IPS-15b (cell line): ENCODE results near the gene NAPB.

Experiments used
- H3K27me3 ChIP-seq: one replicate; pipeline ENCODE4 v1.6.1; 2013; ENCODE audit warnings: low read length; ENCODE audit not compliant: control insufficient read depth, insufficient read depth
- H3K36me3 ChIP-seq: one replicate; pipeline ENCODE4 v1.6.1; 2013; ENCODE audit warnings: low read length; ENCODE audit not compliant: control insufficient read depth, insufficient read depth
- H3K4me1 ChIP-seq: one replicate; pipeline ENCODE4 v1.6.1; 2013; ENCODE audit warnings: mild to moderate bottlenecking, low read length; ENCODE audit not compliant: control insufficient read depth, insufficient read depth
- H3K4me3 ChIP-seq: one replicate; pipeline ENCODE4 v1.5.1; 2013; ENCODE audit warnings: low read depth, low read length
- H3K9ac ChIP-seq: one replicate; pipeline ENCODE4 v1.6.1; 2013; ENCODE audit warnings: low read depth, mild to moderate bottlenecking, low read length
- H3K9me3 ChIP-seq: one replicate; pipeline ENCODE4 v1.6.1; 2013; ENCODE audit warnings: mild to moderate bottlenecking, low read length; ENCODE audit not compliant: control insufficient read depth, insufficient read depth

The NAPB gene

DNA sequence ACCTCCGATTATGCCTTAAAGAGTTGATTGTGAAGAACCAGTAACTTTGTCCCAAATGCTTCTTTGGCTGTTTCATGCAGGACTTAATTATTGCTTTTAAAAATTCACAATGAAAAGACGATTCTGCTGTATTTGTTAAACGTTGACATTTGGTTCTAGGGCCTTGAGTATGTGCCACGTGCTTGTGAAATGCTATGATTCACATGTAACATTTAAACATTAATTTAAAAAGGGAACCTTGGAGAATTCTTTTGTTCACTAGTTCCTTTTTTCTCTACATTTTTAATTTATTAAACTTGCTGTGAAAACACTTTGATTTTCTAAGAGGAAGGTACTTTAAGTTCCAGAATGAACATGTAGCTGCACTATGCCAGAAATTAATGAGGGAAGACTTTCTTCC, 49.8 kb downstream of the NAPB start:
- Histone ChIP-seq H3K27me3 (no peaks in the 10 kb centered on the region), H3K36me3 (peaks cover 24% of the 10 kb centered on the region), H3K9me3 (no peaks in the 10 kb centered on the region), H3K4me3 (no peak overlapping the region), H3K9ac (no peak overlapping the region), H3K4me1 (no peaks in the 10 kb centered on the region)

DNA sequence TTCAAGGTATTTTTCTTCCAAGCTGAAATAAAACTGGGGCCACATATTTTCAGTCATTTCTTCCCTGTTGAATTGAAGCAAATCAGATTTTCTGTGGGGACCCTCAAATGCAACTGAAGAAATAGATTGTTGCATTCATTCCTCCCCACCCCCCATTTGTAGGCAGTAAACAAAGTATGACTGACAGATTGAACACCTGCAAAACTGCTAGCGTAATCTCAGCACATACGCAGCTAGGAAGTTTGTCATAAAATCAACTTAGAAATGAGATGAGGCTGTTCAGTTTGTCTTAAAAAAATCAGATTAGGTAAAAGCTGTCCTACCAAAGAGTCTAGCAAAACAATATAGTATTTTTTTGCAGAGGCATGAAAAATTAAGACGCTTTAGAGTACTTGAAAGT, 50.4 kb downstream of the NAPB start:
- Histone ChIP-seq H3K27me3 (no peaks in the 10 kb centered on the region), H3K9ac (no peak overlapping the region), H3K9me3 (no peaks in the 10 kb centered on the region), H3K36me3 (peaks cover 23% of the 10 kb centered on the region), H3K4me1 (no peaks in the 10 kb centered on the region), H3K4me3 (no peak overlapping the region)

DNA sequence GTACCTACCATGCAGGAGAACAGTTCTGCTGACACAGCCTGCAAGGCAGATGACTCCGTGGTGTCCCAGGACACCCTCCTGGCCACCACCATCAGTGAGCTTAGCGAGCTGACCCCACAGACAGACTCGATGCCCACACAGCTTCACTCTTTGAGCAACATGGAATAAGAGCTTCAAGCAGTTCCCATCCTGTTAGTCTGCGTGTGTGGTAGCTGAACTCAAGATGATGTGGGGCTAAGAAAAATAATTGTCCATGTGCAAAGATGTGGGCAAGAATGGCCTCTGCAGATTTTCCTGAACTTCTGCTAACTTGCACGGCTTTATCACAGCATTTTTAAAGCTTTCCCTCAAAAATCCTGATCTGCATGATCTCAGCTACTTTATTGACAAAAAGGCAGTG, 51.0 kb downstream of the NAPB start:
- Histone ChIP-seq H3K36me3 (peaks cover 19% of the 10 kb centered on the region), H3K9ac (no peak overlapping the region), H3K4me3 (no peak overlapping the region), H3K9me3 (no peaks in the 10 kb centered on the region), H3K4me1 (no peaks in the 10 kb centered on the region), H3K27me3 (no peaks in the 10 kb centered on the region)

DNA sequence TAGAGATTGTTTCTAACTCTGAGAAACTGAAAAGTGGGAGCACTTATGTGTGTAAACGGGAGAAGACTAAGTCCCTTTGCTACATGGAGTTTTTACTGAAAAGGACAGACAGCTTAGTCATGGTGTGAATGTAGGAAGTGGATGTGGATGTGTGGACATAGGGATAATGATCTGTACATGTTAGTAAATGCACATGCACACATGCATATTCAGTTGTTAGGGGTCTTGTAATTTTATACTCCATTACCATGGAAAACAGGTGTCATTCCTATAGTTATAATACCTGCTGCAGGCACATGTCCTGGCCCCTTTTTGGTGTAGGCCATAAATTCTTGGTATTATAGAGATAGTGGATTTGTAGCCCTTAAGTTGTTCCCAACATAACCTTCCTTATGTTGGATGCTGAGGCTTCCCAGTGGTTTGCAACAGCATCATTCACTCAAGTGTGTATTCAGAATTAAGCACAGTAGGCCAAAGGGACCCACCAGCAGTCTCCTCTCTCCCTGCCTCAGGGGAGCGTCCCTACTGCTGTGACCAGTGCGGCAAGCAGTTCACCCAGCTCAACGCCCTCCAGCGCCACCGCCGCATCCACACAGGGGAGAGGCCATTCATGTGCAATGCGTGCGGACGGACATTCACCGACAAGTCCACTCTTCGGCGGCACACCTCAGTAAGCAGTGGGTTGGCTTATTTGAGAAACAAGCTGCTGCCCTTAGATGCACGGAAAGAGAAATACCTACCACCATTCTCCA, 52.0 kb downstream of the NAPB start:
- Histone ChIP-seq H3K9me3 (no peaks in the 10 kb centered on the region), H3K36me3 (peaks cover 19% of the 10 kb centered on the region), H3K9ac (no peak overlapping the region), H3K27me3 (no peaks in the 10 kb centered on the region), H3K4me3 (no peak overlapping the region), H3K4me1 (no peaks in the 10 kb centered on the region)

DNA sequence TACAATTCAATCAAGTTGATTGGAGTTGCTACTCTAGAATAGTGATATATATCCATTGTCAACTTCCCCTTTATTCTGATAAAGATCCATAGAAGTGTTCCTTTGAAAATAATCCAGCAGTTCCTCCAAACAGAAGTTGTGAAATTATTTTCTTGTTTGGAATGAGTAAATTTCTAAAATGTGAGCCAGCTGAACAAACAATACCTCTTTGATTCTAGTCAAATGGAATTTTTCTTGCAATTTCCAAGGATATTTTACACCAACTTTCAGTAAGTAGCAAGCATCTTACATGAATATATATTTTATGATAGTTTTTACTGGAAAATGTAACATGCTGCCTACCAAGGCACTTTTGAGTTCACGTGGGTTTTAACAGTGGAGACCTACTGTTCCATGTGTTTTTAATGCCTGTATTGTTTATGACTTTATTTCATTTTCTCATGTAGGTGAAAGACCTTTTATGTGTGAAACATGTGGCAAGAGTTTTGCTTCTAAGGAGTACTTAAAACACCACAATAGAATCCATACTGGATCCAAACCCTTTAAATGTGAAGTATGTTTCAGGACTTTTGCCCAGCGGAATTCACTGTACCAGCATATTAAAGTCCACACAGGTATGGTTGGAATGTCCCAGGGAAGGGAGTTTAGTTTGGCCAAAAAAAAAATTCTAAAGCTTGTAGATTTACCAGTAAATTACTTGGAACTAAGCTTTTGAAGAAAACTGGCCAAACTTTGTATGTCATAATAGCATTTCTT, 52.8 kb downstream of the NAPB start:
- Histone ChIP-seq H3K9ac (no peak overlapping the region), H3K27me3 (no peaks in the 10 kb centered on the region), H3K4me1 (no peaks in the 10 kb centered on the region), H3K4me3 (no peak overlapping the region), H3K9me3 (no peaks in the 10 kb centered on the region), H3K36me3 (peaks cover 14% of the 10 kb centered on the region)

DNA sequence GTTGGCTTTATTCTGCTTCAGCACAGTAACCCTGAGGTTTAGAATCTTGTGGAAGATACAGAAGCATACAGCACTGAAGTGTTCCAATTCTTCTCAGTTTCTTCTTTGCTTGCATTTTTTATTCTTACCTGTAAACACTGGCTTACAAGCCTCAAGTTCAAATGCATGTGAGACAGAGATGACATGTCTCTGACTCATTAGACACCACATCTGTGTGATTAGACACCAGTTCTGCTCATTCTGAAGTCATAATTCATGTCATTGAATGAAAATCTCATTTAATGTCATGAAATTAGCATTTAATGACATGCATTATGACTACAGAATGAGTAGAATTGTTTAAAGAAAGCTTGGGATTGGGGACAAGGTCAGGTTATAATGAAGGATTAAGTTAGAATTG, 53.5 kb downstream of the NAPB start:
- Histone ChIP-seq H3K4me1 (peaks cover 6% of the 10 kb centered on the region), H3K36me3 (peaks cover 14% of the 10 kb centered on the region)

DNA sequence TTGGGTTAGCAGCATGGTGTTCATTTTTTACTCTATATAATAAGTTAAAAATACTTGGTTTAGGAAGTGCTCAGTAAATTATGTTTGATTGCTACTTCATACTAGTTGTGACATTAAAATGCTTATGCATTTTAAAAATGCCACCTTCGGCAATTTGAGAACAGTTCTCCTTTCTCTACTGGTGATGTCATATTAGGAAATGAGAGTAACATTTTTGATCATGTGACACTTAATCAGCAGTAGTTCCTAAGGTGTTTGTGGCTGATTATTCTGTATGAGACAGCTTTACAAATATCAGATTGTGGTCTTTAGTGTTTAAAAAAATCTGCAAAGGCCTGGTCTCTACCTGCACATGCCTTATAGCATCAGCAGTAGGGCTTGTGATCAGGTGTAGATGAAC, 54.9 kb downstream of the NAPB start:
- no peaks in the 10 kb centered on the region for H3K9me3 ChIP-seq
- H3K4me3 ChIP-seq: no peak overlapping the region
- H3K4me1 ChIP-seq: peaks cover 6% of the 10 kb centered on the region
- H3K9ac ChIP-seq: no peak overlapping the region
- peaks cover 14% of the 10 kb centered on the region for H3K36me3 ChIP-seq
- no peaks in the 10 kb centered on the region for H3K27me3 ChIP-seq

More for the DNA sequence above, 53.5 kb downstream of the NAPB start:
- H3K27me3 ChIP-seq: no peaks in the 10 kb centered on the region
- H3K9me3 ChIP-seq: no peaks in the 10 kb centered on the region
- H3K9ac ChIP-seq: no peak overlapping the region
- H3K4me3 ChIP-seq: no peak overlapping the region

DNA sequence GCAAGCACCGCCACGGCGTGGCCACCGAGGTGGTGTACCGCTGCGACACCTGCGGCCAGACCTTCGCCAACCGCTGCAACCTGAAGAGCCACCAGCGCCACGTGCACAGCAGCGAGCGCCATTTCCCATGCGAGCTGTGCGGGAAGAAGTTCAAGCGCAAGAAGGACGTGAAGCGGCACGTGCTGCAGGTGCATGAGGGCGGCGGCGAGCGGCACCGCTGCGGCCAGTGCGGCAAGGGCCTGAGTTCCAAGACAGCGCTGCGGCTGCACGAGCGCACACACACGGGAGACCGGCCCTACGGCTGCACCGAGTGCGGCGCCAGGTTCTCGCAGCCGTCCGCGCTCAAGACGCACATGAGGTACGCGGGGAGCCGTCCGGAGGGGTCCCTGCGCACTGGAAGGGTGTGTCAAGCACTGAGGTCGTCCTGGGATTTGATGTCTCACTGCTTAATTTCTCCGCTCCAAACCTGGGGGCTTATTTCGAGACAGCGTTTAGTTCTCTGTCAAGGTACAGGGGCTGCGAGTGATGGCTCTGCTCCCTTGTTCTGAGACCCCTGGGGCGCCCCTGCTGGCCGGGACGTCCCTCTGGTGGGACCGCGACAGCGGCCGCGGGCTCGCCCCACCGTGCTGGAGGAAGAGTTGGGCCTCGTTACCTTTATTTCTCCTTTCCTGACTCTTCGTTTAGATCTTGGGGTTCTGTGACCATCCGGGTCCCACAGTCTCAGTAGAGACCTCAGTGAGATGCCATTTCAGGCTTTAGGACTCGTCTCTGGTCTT, 55.7 kb downstream of the NAPB start:
- Histone ChIP-seq H3K27me3 (no peaks in the 10 kb centered on the region), H3K4me3 (no peak overlapping the region), H3K4me1 (peaks cover 9% of the 10 kb centered on the region), H3K9ac (no peak overlapping the region), H3K36me3 (peaks cover 12% of the 10 kb centered on the region), H3K9me3 (no peaks in the 10 kb centered on the region)

DNA sequence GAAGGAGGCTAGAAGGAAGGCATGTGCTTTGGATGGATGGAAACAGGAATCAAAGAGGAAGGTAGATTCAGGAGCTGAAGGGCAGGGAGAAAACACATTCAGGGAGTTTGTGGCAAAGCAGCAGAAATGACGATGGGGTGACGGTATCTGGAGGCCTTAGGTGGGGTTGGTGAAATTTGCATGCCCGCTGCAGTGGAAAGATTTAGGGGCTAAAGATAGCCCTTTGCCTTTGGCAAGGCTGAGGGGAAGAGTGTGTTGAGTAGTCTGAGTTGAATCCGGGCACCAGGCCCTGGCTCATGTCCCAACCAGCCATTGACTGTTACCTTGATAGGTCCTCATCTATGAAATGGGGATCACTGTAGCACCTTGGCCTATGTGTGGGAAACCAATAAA, 58.0 kb downstream of the NAPB start:
- H3K9me3 ChIP-seq: no peaks in the 10 kb centered on the region
- H3K27me3 ChIP-seq: no peaks in the 10 kb centered on the region
- H3K36me3 ChIP-seq: no peaks in the 10 kb centered on the region
- peak overlapping the region; percentile 75 for H3K4me3 ChIP-seq
- H3K4me1 ChIP-seq: peaks cover 16% of the 10 kb centered on the region
- no peak overlapping the region for H3K9ac ChIP-seq

DNA sequence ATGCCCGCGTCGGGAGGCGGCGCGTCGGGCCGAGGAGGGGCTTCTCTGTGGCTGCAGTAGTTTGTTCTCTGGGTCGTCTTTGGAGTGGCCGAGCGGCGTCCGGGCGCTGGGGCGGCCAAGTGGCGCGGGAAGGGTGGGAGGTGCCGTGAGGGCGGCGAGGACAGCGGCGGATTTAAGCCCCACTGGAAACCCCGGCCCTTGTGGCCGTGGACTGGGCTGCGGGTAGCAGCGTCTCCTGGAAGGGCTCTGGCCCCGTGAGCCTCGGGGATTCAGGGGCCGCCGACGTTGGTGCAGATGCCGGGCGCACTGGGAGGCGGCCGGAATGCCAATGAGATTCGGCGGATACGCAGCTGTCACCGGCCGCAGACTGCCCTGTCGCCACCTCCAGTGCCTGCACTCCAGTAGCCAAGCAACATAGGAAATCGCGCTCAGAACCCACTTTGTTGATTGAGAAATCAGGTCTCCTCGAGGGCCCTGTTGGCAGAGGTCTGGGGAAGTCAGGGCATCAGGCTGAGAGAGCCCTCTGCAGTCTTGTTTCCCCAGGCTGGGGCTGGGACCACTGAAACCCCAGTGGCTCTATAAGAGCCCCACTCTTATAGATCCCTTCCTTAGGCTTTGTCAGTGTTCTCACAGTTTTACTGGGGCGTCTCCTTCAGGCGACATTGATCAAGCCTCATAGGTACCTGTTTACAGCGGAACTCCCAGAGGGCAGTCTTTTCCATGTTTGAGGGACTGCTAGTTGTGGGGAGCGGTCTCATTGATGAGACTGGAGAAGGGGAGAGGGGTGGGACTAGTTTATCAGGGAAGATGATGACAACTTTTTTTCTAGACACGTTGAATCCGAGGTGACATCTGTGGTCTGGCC, 58.7 kb downstream of the NAPB start:
- peaks cover 16% of the 10 kb centered on the region for H3K4me1 ChIP-seq
- H3K4me3 ChIP-seq: peak overlapping the region; percentile 75
- peak overlapping the region; percentile 32 for H3K9ac ChIP-seq
- no peaks in the 10 kb centered on the region for H3K36me3 ChIP-seq
- no peaks in the 10 kb centered on the region for H3K9me3 ChIP-seq
- no peaks in the 10 kb centered on the region for H3K27me3 ChIP-seq
